Activated CD8-positive, alpha-beta memory T cell treated with anti-CD3 and anti-CD28 coated beads for 36 hours (primary cell): ENCODE data around the gene CAMTA1. TPM values are rescaled to one million over a fixed set of nuclear protein-coding genes. Genes with fewer than 3 reads are reported as not detected.
"Not testable (repeated sequence)": the region's sequence is repeated elsewhere in the genome, so short reads cannot be mapped to it uniquely, and the experiment has no call there.

Experiments used
- CTCF ChIA-PET: fragments of 350-600 bp; sonication (Branson Sonifier 250); formaldehyde crosslinking; loops from one replicate; lab custom pipeline; 2021; ENCODE audit warnings: antibody characterized with exemption; lab: Charles Lee
- POLR2A ChIA-PET: fragments of 350-600 bp; sonication (Branson Sonifier 250); formaldehyde crosslinking; loops from one replicate; lab custom pipeline; 2021; ENCODE audit warnings: antibody characterized with exemption; lab: Charles Lee
- total RNA-seq, 2 experiments: library from RNA; stranded (reverse); gene quantifications; one replicate each; pipeline ENCODE4 v1.2.3, GENCODE V29; 2021

CAMTA1 gene
- total RNA-seq, 2 experiments from 2014 or later = 66.5 to 72.5 TPM

DNA sequence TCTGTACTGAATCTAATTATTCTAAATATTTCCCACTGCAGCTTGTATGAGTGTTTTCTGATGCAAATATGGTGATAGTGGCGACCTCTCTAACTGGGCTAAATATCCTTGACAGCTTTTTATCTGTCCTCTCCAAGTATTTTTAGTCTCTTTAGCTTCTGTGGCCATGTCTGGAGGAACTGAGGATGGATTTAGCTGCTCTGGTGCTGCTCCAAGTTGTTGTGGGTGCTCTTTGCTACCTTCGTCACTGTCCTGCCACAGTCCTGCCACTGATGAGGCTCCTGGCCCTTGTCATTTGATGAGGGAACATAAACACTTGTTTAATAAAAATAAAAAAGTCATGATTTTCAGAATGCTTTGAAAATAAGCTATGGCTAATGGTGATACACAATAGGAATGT lies 15.9 kb downstream of the CAMTA1 start:
- ChIA-PET POLR2A (no interaction called here), CTCF (interaction anchor here (0.7 kb wide), 1 partner anchor 82 kb away, joined by 5 read pairs; no protein-coding TSS in a partner anchor)

DNA sequence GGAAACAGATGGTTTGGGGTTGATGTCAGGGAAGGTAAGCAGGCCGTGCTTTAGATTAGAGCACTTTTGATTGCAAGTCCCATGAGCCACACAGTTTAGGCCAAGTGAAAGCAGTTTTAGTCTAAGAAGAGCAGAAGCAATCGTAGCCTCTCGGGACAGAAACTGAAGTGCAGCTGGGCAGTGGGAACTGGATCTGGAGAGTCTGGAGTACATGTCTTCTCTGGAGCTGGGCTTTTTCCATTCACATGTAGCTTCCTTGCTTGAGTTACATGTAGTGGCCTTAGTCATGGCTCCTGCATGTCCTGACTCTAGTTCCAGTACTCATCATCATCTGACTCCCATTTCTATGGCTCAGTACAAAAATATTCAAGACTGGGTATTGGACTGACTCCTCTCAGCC lies 16.7 kb downstream of the CAMTA1 start:
- POLR2A ChIA-PET = interaction anchor here (1.1 kb wide), 1 partner anchor 17 kb away, joined by 4 read pairs; the partner anchor contains the start of gene CAMTA1
- CTCF ChIA-PET = interaction anchor here (0.7 kb wide), 1 partner anchor 82 kb away, joined by 5 read pairs; no protein-coding TSS in a partner anchor

GRCh38 chr1:6802454-6802853 lies 17.2 kb downstream of the CAMTA1 start:
- CTCF ChIA-PET = no interaction called here
- POLR2A ChIA-PET = interaction anchor here (1.1 kb wide), 1 partner anchor 18 kb away, joined by 4 read pairs; the partner anchor contains the start of gene CAMTA1

GRCh38 chr1:6802893-6803292 lies 17.6 kb downstream of the CAMTA1 start:
- POLR2A ChIA-PET = interaction anchor here (1.1 kb wide), 1 partner anchor 18 kb away, joined by 4 read pairs; the partner anchor contains the start of gene CAMTA1

DNA sequence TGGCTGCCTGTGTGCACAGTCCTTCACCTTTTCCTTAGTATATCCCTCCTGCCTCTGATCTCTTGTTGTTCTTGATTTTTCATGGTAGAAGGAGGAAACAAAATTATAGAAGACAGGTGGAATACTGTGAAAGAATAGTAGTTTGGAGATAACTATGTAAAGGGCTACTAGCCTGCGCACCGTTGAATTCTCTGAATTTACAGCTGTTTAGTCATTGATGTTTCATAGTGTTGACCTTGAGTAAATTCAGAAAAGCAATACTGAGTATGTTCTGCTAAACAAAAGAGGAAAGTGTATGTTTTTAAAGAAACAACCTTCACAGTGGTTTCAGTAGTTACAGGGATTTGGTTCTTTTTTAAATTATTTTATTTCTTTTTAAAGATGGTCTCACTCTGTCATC lies 18.1 kb downstream of the CAMTA1 start:
- ChIA-PET POLR2A (no interaction called here), CTCF (no interaction called here)

More at GRCh38 chr1:6802893-6803292, 17.6 kb downstream of the CAMTA1 start:
- CTCF ChIA-PET = no interaction called here

GRCh38 chr1:6805004-6805416 lies 19.8 kb downstream of the CAMTA1 start:
- CTCF ChIA-PET = no interaction called here
- POLR2A ChIA-PET = no interaction called here

DNA sequence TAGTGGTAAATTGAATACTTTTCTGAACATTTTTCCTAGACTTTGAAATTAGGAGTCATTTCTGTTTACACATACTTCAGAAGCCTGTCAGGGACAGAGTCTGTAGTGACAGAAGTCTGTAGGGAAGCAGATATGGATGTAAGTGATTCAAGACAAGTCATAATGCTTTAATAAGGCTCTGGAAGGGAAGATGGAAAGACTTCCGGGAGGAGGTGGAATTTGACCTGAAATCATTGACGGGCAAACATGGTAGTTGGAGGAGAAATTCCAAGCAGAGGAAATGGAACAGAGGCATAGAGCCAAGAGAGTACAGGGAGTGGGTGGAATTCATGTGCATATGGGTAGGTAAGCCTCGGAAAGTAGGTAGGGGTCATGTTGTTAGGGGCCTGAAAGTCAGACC lies 22.5 kb downstream of the CAMTA1 start:
- CTCF ChIA-PET = interaction anchor here (0.7 kb wide), 1 partner anchor 82 kb away, joined by 4 read pairs; no protein-coding TSS in a partner anchor
- POLR2A ChIA-PET = interaction anchor here (0.6 kb wide), 1 partner anchor 23 kb away, joined by 5 read pairs; no protein-coding TSS in a partner anchor

GRCh38 chr1:6809461-6809860 lies 24.2 kb downstream of the CAMTA1 start:
- CTCF ChIA-PET = no interaction called here
- POLR2A ChIA-PET = no interaction called here

DNA sequence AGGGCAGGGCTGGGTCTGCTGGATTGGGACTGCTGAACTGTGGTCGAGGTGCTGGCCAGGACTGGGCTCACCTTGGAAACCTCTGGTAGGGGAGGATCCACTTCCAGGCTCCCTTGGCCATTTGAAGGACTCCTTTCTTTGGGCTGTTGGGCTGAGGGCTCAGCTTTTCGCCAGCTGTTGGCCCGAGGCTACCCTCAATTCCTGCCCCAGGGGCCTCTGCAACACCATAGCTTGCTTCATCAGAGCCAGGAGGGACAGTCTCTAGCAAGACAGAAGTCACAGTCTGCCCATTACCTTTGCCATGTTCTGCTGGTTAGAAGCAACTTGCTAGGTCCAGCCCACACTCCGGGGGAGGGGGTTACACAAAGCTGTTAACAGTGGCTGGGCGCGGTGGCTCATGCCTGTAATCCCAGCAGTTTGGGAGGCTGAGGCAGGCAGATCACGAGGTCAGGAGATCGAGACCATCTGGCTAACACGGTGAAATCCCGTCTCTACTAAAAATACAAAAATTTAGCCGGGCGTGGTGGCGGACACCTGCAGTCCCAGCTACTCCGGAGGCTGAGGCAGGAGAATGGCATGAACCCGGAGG lies 25.0 kb downstream of the CAMTA1 start:
- POLR2A ChIA-PET, CTCF ChIA-PET: not testable (repeated sequence)

GRCh38 chr1:6811583-6811982 lies 26.3 kb downstream of the CAMTA1 start:
- CTCF ChIA-PET = no interaction called here
- POLR2A ChIA-PET = no interaction called here

GRCh38 chr1:6813165-6813564 lies 27.9 kb downstream of the CAMTA1 start:
- POLR2A ChIA-PET = no interaction called here
- CTCF ChIA-PET = no interaction called here

GRCh38 chr1:6815726-6816125 lies 30.5 kb downstream of the CAMTA1 start:
- CTCF ChIA-PET = no interaction called here
- POLR2A ChIA-PET = no interaction called here

- POLR2A ChIA-PET = no interaction called here
- CTCF ChIA-PET = no interaction called here
These were observed 34.2 kb downstream of the CAMTA1 start for GRCh38 chr1:6819246-6820040.

DNA sequence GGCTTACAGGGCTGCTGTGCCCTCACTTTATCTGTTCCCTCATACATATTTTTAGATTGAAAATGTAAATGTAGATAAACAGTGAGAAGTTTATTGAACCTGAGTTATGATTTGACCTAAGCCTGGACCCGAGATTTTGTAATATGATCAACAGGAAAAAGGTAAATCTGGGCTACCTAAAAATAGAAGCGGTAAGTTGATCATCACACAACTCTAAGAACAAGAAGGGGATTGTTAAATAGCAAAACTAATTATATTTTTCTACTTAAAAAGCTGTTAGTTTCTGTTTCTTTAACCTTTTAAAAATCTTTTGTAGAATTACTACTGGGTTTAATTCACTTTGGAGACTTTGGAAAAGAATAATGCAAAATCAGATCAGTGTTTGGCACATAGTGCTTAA lies 35.6 kb downstream of the CAMTA1 start:
- CTCF ChIA-PET = no interaction called here
- POLR2A ChIA-PET = interaction anchor here (0.5 kb wide), 1 partner anchor 32 kb away, joined by 3 read pairs; no protein-coding TSS in a partner anchor

- POLR2A ChIA-PET = no interaction called here
These were observed 37.5 kb downstream of the CAMTA1 start for GRCh38 chr1:6822530-6823359.

DNA sequence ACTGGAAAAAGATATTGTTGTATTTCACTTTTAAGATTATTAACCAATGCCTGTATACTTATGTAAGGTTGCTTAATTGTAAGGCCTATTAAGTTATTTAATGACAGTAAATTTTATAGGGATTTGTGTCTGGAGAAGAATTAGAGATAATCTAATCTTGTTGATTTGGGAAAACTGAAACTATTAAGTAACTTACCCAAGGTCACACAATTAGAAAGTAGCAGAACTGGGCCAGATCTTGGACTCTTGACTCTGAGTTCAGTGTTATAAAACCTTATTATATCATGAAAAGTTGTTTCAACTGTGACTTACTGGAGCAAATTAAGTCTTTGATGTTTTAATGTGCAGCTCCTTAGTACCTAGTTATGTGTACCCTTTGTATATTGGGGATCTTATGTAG lies 38.5 kb downstream of the CAMTA1 start:
- CTCF ChIA-PET = no interaction called here
- POLR2A ChIA-PET = no interaction called here

More at GRCh38 chr1:6822530-6823359, 37.5 kb downstream of the CAMTA1 start:
- CTCF ChIA-PET = no interaction called here

- POLR2A ChIA-PET = no interaction called here
- CTCF ChIA-PET = interaction anchor here (0.6 kb wide), 1 partner anchor 394 kb away, joined by 3 read pairs; no protein-coding TSS in a partner anchor
These were observed 39.6 kb downstream of the CAMTA1 start for GRCh38 chr1:6824665-6825368.

GRCh38 chr1:6825828-6826227 lies 40.6 kb downstream of the CAMTA1 start:
- ChIA-PET CTCF (no interaction called here), POLR2A (no interaction called here)

DNA sequence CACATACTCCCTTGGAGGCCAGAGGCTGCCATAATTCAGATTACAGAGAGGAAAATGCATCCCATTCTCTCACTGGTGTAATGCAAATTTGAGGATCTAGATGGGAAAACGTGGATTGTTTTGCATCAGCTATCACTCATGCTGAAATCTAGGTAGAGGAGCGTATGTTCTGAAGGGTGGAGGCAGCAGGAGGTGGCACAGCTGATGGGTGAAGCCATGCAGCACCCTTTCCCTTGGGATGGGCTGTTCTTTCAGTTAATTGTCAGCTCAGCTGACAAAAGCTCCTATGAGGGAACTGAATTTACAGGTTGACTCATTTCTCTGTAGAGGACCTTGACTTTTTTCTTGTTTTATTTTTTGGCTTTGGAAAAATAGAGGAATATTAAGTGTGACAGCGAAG lies 41.8 kb downstream of the CAMTA1 start:
- ChIA-PET POLR2A (no interaction called here), CTCF (no interaction called here)
